GM23338 (cell line): ENCODE data around the gene TOM1L2. TPM values are rescaled to one million over a fixed set of nuclear protein-coding genes. Genes with fewer than 3 reads are reported as not detected.
A peak's percentile ranks its signal among the peaks of the same experiment; 100 is the strongest.

Source experiments
- ATAC-seq: fragments of 200-7000 bp; cut with Tn5 transposase; 3 replicates; pipeline ENCODE4 v1.9.1; 2020
- DNase-seq: peaks from one replicate; pipeline ENCODE4 v3.0.0-alpha.2; 2015; ENCODE audit warnings: low spot score
- H2AFZ ChIP-seq: fragments of 200-600 bp; sonication (generic); 2 replicates; pipeline ENCODE4 v1.8.0; 2016; ENCODE audit warnings: antibody characterized with exemption, mild to moderate bottlenecking, moderate library complexity
- H3F3A ChIP-seq: fragments of 200-600 bp; sonication (generic); replicated peaks from 2 replicates; pipeline ENCODE4 v1.8.0; 2017; ENCODE audit warnings: antibody characterized with exemption, mixed run types, low read depth
- H3K27ac ChIP-seq: fragments of 200-600 bp; sonication (generic); 2 replicates; pipeline ENCODE4 v1.6.1; 2016; ENCODE audit warnings: low read depth
- H3K27me3 ChIP-seq: fragments of 200-600 bp; sonication (generic); 2 replicates; pipeline ENCODE4 v1.8.0; 2016; ENCODE audit warnings: mild to moderate bottlenecking, mixed run types, moderate library complexity; ENCODE audit not compliant: insufficient read depth
- H3K36me3 ChIP-seq: fragments of 200-600 bp; sonication (generic); 2 replicates; pipeline ENCODE4 v1.8.0; 2016; ENCODE audit warnings: mild to moderate bottlenecking; ENCODE audit not compliant: insufficient read depth
- H3K4me1 ChIP-seq: fragments of 200-600 bp; sonication (generic); 2 replicates; pipeline ENCODE4 v1.8.0; 2016; ENCODE audit warnings: mild to moderate bottlenecking, moderate library complexity; ENCODE audit not compliant: insufficient read depth
- H3K4me2 ChIP-seq: fragments of 200-600 bp; sonication (generic); 2 replicates; pipeline ENCODE4 v1.7.1; 2017; ENCODE audit warnings: mixed run types
- H3K4me3 ChIP-seq: fragments of 200-600 bp; sonication (generic); 2 replicates; pipeline ENCODE4 v1.6.1; 2016; ENCODE audit warnings: mixed run types
- H3K79me2 ChIP-seq: fragments of 200-600 bp; sonication (generic); replicated peaks from 2 replicates; pipeline ENCODE4 v1.8.0; 2017; ENCODE audit warnings: mild to moderate bottlenecking; ENCODE audit not compliant: insufficient read depth
- H3K9me2 ChIP-seq: fragments of 200-600 bp; sonication (generic); 2 replicates; pipeline ENCODE4 v1.8.0; 2017; ENCODE audit not compliant: insufficient read depth
- H4K20me1 ChIP-seq: fragments of 200-600 bp; sonication (generic); replicated peaks from 2 replicates; pipeline ENCODE4 v1.8.0; 2017; ENCODE audit warnings: mild to moderate bottlenecking; ENCODE audit not compliant: insufficient read depth
- H3K27ac Mint-ChIP-seq: 2 replicates; pipeline ENCODE4 v1.8.0; 2020; ENCODE audit warnings: inconsistent platforms, mild to moderate bottlenecking, moderate library complexity, mixed read lengths
- H3K27me3 Mint-ChIP-seq: 3 replicates; pipeline ENCODE4 v1.8.0; 2022; ENCODE audit warnings: low read depth, mild to moderate bottlenecking, moderate library complexity, mixed read lengths, inconsistent platforms; ENCODE audit not compliant: insufficient read depth, poor library complexity
- H3K36me3 Mint-ChIP-seq: 3 replicates; pipeline ENCODE4 v1.8.0; 2021; ENCODE audit warnings: low read depth, mild to moderate bottlenecking, inconsistent platforms, moderate library complexity, mixed read lengths
- H3K4me1 Mint-ChIP-seq: 3 replicates; pipeline ENCODE4 v1.8.0; 2020; ENCODE audit warnings: mild to moderate bottlenecking, inconsistent platforms, mixed read lengths
- H3K4me3 Mint-ChIP-seq: 3 replicates; pipeline ENCODE4 v1.8.0; 2021; ENCODE audit warnings: moderate library complexity, mild to moderate bottlenecking, inconsistent platforms, mixed read lengths
- H3K9me3 Mint-ChIP-seq: 3 replicates; pipeline ENCODE4 v1.8.0; 2020; ENCODE audit warnings: moderate library complexity, mild to moderate bottlenecking, inconsistent platforms, mixed read lengths
- EZH2phosphoT487 ChIP-seq: fragments of 200-600 bp; sonication (generic); IDR thresholded peaks from one replicate; pipeline ENCODE4 v1.8.1; 2018; ENCODE audit warnings: antibody characterized with exemption; ENCODE audit not compliant: unreplicated experiment
- STAT1 ChIP-seq: IDR thresholded peaks from one replicate; pipeline ENCODE4 v1.6.1; 2016; ENCODE audit warnings: antibody characterized with exemption; ENCODE audit not compliant: unreplicated experiment
- ZNF114 ChIP-seq: fragments of 250-450 bp; sonication (Bioruptor Pico); IDR thresholded peaks from 2 replicates; pipeline ENCODE4 v1.5.0; 2020; ENCODE audit warnings: mild to moderate bottlenecking, moderate library complexity
- ZNF331 ChIP-seq: fragments of 250-450 bp; sonication (Bioruptor Pico); IDR thresholded peaks from 2 replicates; pipeline ENCODE4 v1.5.0; 2020; ENCODE audit warnings: low read depth, mild to moderate bottlenecking, moderate library complexity
- polyA plus RNA-seq: library from polyadenylated mRNA; unstranded; fragments of >200 nt; fragmentation: Nextera tagmentation; extraction: Ambion mirVana; gene quantifications from 2 replicates; pipeline ENCODE4 v1.2.1, GENCODE V29; 2016
- total RNA-seq: library from RNA; depleted of rRNA; stranded (reverse); fragments of >200 nt; shearing (Covaris generic); gene quantifications from 2 replicates; pipeline ENCODE4 v1.2.3, GENCODE V29; 2014
- TF ChIP-seq, protein P1 (sequence below): fragments of 250-450 bp; sonication (Bioruptor Pico); IDR thresholded peaks from 2 replicates; pipeline ENCODE4 v1.5.0; 2020; ENCODE audit warnings: mild to moderate bottlenecking, moderate library complexity

TOM1L2 gene
- total and polyA plus RNA-seq, 2 experiments from 2014 or later = 3.3 TPM

DNA sequence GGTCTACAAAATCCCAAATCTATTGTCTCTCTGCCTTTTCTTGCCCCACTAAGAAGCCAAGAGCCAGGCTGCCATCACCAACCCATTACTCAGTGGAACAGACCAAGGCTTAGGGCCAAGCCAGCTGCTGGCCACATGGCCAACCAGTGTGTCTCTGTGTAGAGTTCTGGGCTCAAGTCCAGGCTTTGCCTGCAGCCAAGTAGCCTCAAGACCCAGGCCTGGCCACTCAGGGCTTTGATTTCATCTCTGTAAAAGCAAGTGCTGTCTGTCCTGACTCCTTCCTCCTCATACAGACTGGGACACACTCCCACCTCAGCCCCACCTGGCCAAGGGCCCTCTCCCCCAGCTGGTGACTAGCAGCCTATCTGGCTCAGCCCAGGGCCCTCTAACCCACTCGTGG, 150.0 kb downstream of the TOM1L2 start:
- Histone ChIP-seq H4K20me1 (peaks cover 64% of the 10 kb centered on the region), H3K79me2 (peaks cover 56% of the 10 kb centered on the region), H3K27ac (no peak overlapping the region), H3K4me3 (no peak overlapping the region), H3K9me2 (no peaks in the 10 kb centered on the region), H3K4me2 (no peak overlapping the region), H3F3A (peaks cover 22% of the 10 kb centered on the region), H3K27me3 (no peaks in the 10 kb centered on the region), H2AFZ (no peak overlapping the region), H3K4me1 (peaks cover 49% of the 10 kb centered on the region), H3K36me3 (0 out of 2 replicates have a peak, but pooled peaks cover 5% of the 10 kb centered on the region)
- Mint-ChIP-seq H3K9me3 (no peaks in the 10 kb centered on the region; the same call in 2 of the 3 replicates), H3K4me3 (peak overlapping the region; percentile 50; the same call in 1 of the 3 replicates), H3K27me3 (peaks cover 23% of the 10 kb centered on the region), H3K4me1 (peaks cover 79% of the 10 kb centered on the region), H3K36me3 (peaks cover 36% of the 10 kb centered on the region), H3K27ac (no peak overlapping the region)
- no peak for TF ChIP-seq EZH2phosphoT487
- TF ChIP-seq, protein P1, sequence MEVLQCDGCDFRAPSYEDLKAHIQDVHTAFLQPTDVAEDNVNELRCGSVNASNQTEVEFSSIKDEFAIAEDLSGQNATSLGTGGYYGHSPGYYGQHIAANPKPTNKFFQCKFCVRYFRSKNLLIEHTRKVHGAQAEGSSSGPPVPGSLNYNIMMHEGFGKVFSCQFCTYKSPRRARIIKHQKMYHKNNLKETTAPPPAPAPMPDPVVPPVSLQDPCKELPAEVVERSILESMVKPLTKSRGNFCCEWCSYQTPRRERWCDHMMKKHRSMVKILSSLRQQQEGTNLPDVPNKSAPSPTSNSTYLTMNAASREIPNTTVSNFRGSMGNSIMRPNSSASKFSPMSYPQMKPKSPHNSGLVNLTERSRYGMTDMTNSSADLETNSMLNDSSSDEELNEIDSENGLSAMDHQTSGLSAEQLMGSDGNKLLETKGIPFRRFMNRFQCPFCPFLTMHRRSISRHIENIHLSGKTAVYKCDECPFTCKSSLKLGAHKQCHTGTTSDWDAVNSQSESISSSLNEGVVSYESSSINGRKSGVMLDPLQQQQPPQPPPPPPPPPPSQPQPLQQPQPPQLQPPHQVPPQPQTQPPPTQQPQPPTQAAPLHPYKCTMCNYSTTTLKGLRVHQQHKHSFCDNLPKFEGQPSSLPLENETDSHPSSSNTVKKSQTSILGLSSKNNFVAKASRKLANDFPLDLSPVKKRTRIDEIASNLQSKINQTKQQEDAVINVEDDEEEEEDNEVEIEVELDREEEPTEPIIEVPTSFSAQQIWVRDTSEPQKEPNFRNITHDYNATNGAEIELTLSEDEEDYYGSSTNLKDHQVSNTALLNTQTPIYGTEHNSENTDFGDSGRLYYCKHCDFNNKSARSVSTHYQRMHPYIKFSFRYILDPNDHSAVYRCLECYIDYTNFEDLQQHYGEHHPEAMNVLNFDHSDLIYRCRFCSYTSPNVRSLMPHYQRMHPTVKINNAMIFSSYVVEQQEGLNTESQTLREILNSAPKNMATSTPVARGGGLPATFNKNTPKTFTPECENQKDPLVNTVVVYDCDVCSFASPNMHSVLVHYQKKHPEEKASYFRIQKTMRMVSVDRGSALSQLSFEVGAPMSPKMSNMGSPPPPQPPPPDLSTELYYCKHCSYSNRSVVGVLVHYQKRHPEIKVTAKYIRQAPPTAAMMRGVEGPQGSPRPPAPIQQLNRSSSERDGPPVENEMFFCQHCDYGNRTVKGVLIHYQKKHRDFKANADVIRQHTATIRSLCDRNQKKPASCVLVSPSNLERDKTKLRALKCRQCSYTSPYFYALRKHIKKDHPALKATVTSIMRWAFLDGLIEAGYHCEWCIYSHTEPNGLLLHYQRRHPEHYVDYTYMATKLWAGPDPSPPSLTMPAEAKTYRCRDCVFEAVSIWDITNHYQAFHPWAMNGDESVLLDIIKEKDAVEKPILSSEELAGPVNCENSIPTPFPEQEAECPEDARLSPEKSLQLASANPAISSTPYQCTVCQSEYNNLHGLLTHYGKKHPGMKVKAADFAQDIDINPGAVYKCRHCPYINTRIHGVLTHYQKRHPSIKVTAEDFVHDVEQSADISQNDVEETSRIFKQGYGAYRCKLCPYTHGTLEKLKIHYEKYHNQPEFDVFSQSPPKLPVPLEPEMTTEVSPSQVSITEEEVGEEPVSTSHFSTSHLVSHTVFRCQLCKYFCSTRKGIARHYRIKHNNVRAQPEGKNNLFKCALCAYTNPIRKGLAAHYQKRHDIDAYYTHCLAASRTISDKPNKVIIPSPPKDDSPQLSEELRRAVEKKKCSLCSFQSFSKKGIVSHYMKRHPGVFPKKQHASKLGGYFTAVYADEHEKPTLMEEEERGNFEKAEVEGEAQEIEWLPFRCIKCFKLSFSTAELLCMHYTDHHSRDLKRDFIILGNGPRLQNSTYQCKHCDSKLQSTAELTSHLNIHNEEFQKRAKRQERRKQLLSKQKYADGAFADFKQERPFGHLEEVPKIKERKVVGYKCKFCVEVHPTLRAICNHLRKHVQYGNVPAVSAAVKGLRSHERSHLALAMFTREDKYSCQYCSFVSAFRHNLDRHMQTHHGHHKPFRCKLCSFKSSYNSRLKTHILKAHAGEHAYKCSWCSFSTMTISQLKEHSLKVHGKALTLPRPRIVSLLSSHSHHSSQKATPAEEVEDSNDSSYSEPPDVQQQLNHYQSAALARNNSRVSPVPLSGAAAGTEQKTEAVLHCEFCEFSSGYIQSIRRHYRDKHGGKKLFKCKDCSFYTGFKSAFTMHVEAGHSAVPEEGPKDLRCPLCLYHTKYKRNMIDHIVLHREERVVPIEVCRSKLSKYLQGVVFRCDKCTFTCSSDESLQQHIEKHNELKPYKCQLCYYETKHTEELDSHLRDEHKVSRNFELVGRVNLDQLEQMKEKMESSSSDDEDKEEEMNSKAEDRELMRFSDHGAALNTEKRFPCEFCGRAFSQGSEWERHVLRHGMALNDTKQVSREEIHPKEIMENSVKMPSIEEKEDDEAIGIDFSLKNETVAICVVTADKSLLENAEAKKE (CRISPR knock-in tag) = no peak
- TF ChIP-seq STAT1 = no peak
- no peak for TF ChIP-seq ZNF114 (CRISPR knock-in tag)
- ATAC-seq (no peak), DNase-seq (no peak)

DNA sequence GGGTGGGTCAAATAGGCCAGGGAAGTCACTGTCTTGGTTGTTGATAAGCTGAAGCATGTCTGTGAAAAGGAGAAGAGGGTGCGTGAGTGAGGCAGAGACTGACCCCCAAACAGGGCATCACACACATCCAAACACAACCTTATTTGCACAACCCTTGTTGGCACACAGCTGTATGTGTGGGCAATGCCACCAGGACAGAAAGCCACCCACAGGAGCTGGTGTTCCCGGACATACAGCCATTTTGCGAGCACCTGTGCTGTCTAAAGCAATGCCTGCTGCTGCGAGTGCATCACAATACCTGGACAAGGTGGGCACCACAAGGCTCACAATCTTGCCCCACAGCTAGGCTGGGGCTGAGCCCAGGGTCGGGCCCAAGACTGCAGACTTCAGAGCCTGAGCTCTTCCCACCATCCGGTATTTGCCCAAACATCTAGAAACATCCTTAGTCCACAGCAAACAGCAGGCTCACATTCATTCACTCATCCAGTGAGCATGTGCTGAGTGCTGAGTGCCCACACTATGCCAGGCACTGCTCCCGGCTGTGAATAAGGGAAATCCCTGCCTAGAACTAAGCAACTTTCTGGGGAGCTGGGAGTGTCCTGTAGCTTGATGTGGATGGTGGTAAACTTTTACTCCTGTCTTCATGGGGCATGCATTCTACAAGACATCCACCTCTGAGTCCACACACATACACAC, 151.6 kb downstream of the TOM1L2 start:
- Mint-ChIP-seq H3K9me3 (no peaks in the 10 kb centered on the region; the same call in 2 of the 3 replicates), H3K36me3 (peaks cover 42% of the 10 kb centered on the region), H3K4me1 (peaks cover 68% of the 10 kb centered on the region), H3K27ac (peak overlapping the region; percentile 49; the same call in 1 of the 2 replicates), H3K4me3 (no peak overlapping the region), H3K27me3 (peaks cover 25% of the 10 kb centered on the region)
- H3F3A ChIP-seq = peaks cover 19% of the 10 kb centered on the region
- H3K4me3 ChIP-seq = no peak overlapping the region
- no peak overlapping the region for H2AFZ ChIP-seq
- H4K20me1 ChIP-seq = peaks cover 51% of the 10 kb centered on the region
- peaks cover 37% of the 10 kb centered on the region for H3K4me1 ChIP-seq
- no peak for DNase-seq
- no peak overlapping the region for H3K27ac ChIP-seq
- H3K27me3 ChIP-seq = no peaks in the 10 kb centered on the region
- no peak for ATAC-seq
- H3K79me2 ChIP-seq = peaks cover 42% of the 10 kb centered on the region
- H3K4me2 ChIP-seq = no peak overlapping the region
- no peaks in the 10 kb centered on the region for H3K9me2 ChIP-seq
- H3K36me3 ChIP-seq = peaks cover 5% of the 10 kb centered on the region; the same call in 1 of the 2 replicates
- TF ChIP-seq, protein P1 (CRISPR knock-in tag) = no peak
- TF ChIP-seq STAT1 = no peak
- no peak for TF ChIP-seq ZNF331
